Skeletal muscle satellite cell (primary cell): ENCODE results near the gene SEMA3A.
"Not testable (repeated sequence)": the region's sequence is repeated elsewhere in the genome, so short reads cannot be mapped to it uniquely, and the experiment has no call there.

ENCODE experiments used
- H3K27me3 ChIP-seq: 2 replicates; pipeline ENCODE4 v1.7.0; 2013; ENCODE audit warnings: low read length; ENCODE audit not compliant: control insufficient read depth, insufficient read depth
- H3K36me3 ChIP-seq: 2 replicates; pipeline ENCODE4 v1.7.0; 2013; ENCODE audit warnings: mild to moderate bottlenecking, control low read depth, low read length; ENCODE audit not compliant: insufficient read depth
- H3K4me1 ChIP-seq: 2 replicates; pipeline ENCODE4 v1.7.0; 2013; ENCODE audit warnings: low read length; ENCODE audit not compliant: control insufficient read depth, insufficient read depth
- H3K4me2 ChIP-seq: 2 replicates; pipeline ENCODE4 v1.7.0; 2013; ENCODE audit warnings: mild to moderate bottlenecking, low read length
- H3K4me3 ChIP-seq: 2 replicates; pipeline ENCODE4 v1.7.0; 2013; ENCODE audit warnings: low read length
- H3K9ac ChIP-seq: 2 replicates; pipeline ENCODE4 v1.7.0; 2013; ENCODE audit warnings: mild to moderate bottlenecking, low read depth, low read length, moderate library complexity
- H3K9me3 ChIP-seq: replicated peaks from 2 replicates; pipeline ENCODE4 v1.7.0; 2013; ENCODE audit warnings: mild to moderate bottlenecking, control low read depth, low read length

Gene SEMA3A

GRCh38 chr7:84057576-84057975, 137.0 kb downstream of the SEMA3A start:
- H3K9me3 ChIP-seq = no peaks in the 10 kb centered on the region
- H3K9ac ChIP-seq = no peak overlapping the region
- H3K27me3 ChIP-seq = no peaks in the 10 kb centered on the region
- H3K4me2 ChIP-seq = no peak overlapping the region
- no peak overlapping the region for H3K4me3 ChIP-seq
- H3K4me1 ChIP-seq = peaks cover 26% of the 10 kb centered on the region
- H3K36me3 ChIP-seq = no peaks in the 10 kb centered on the region

- no peak overlapping the region for H3K9ac ChIP-seq
- no peaks in the 10 kb centered on the region for H3K36me3 ChIP-seq
- H3K9me3 ChIP-seq = no peaks in the 10 kb centered on the region
- H3K4me2 ChIP-seq = no peak overlapping the region
- H3K27me3 ChIP-seq = no peaks in the 10 kb centered on the region
- peaks cover 23% of the 10 kb centered on the region for H3K4me1 ChIP-seq
- no peak overlapping the region for H3K4me3 ChIP-seq
Measured at GRCh38 chr7:84055904-84056605, 138.5 kb downstream of the SEMA3A start.

GRCh38 chr7:84055199-84055598, 139.4 kb downstream of the SEMA3A start:
- not testable (repeated sequence) for H3K4me2 ChIP-seq, H3K9me3 ChIP-seq, H3K27me3 ChIP-seq, H3K4me3 ChIP-seq, H3K36me3 ChIP-seq, H3K9ac ChIP-seq
- peaks cover 14% of the 10 kb centered on the region for H3K4me1 ChIP-seq

- Histone ChIP-seq H3K4me3 (no peak overlapping the region), H3K9me3 (no peaks in the 10 kb centered on the region), H3K27me3 (no peaks in the 10 kb centered on the region), H3K36me3 (no peaks in the 10 kb centered on the region), H3K4me1 (no peaks in the 10 kb centered on the region), H3K4me2 (no peak overlapping the region), H3K9ac (no peak overlapping the region)
Measured at GRCh38 chr7:84049071-84049836, 145.3 kb downstream of the SEMA3A start.

- Histone ChIP-seq H3K27me3 (no peaks in the 10 kb centered on the region), H3K9me3 (no peaks in the 10 kb centered on the region), H3K9ac (no peak overlapping the region), H3K36me3 (no peaks in the 10 kb centered on the region), H3K4me1 (peaks cover 20% of the 10 kb centered on the region), H3K4me2 (no peak overlapping the region), H3K4me3 (no peak overlapping the region)
Measured at GRCh38 chr7:84047085-84047484, 147.5 kb downstream of the SEMA3A start.

GRCh38 chr7:84044834-84045233, 149.8 kb downstream of the SEMA3A start:
- H3K4me1 ChIP-seq = peaks cover 28% of the 10 kb centered on the region
- H3K27me3 ChIP-seq = no peaks in the 10 kb centered on the region
- H3K4me2 ChIP-seq = no peak overlapping the region
- no peaks in the 10 kb centered on the region for H3K9me3 ChIP-seq
- no peak overlapping the region for H3K4me3 ChIP-seq
- H3K36me3 ChIP-seq = no peaks in the 10 kb centered on the region
- no peak overlapping the region for H3K9ac ChIP-seq

GRCh38 chr7:84043661-84044191, 150.9 kb downstream of the SEMA3A start:
- no peaks in the 10 kb centered on the region for H3K9me3 ChIP-seq
- no peaks in the 10 kb centered on the region for H3K27me3 ChIP-seq
- H3K36me3 ChIP-seq = no peaks in the 10 kb centered on the region
- peaks cover 28% of the 10 kb centered on the region for H3K4me1 ChIP-seq
- no peak overlapping the region for H3K9ac ChIP-seq
- no peak overlapping the region for H3K4me2 ChIP-seq
- no peak overlapping the region for H3K4me3 ChIP-seq

GRCh38 chr7:84042110-84042539, 152.5 kb downstream of the SEMA3A start:
- Histone ChIP-seq H3K4me1 (peaks cover 28% of the 10 kb centered on the region), H3K36me3 (no peaks in the 10 kb centered on the region), H3K4me3 (no peak overlapping the region), H3K9ac (no peak overlapping the region), H3K4me2 (no peak overlapping the region), H3K27me3 (no peaks in the 10 kb centered on the region), H3K9me3 (no peaks in the 10 kb centered on the region)

GRCh38 chr7:84041649-84042048, 152.9 kb downstream of the SEMA3A start:
- Histone ChIP-seq H3K4me3 (no peak overlapping the region), H3K4me2 (no peak overlapping the region), H3K9ac (no peak overlapping the region), H3K36me3 (no peaks in the 10 kb centered on the region), H3K27me3 (no peaks in the 10 kb centered on the region), H3K9me3 (no peaks in the 10 kb centered on the region), H3K4me1 (peaks cover 28% of the 10 kb centered on the region)

- Histone ChIP-seq H3K36me3 (no peaks in the 10 kb centered on the region), H3K9ac (no peak overlapping the region)
Measured at GRCh38 chr7:84040355-84040754, 154.2 kb downstream of the SEMA3A start.

GRCh38 chr7:84039432-84039831, 155.2 kb downstream of the SEMA3A start:
- H3K4me3 ChIP-seq = no peak overlapping the region
- H3K4me2 ChIP-seq = no peak overlapping the region
- no peaks in the 10 kb centered on the region for H3K9me3 ChIP-seq
- no peaks in the 10 kb centered on the region for H3K27me3 ChIP-seq
- no peak overlapping the region for H3K9ac ChIP-seq
- peaks cover 28% of the 10 kb centered on the region for H3K4me1 ChIP-seq
- H3K36me3 ChIP-seq = no peaks in the 10 kb centered on the region

More at GRCh38 chr7:84040355-84040754, 154.2 kb downstream of the SEMA3A start:
- no peak overlapping the region for H3K4me2 ChIP-seq
- no peak overlapping the region for H3K4me3 ChIP-seq
- no peaks in the 10 kb centered on the region for H3K27me3 ChIP-seq
- H3K9me3 ChIP-seq = no peaks in the 10 kb centered on the region
- peaks cover 28% of the 10 kb centered on the region for H3K4me1 ChIP-seq
